ENCODE data around the gene CLBA1.
"Not testable (repeated sequence)": the region's sequence is repeated elsewhere in the genome, so short reads cannot be mapped to it uniquely, and the experiment has no call there.

The CLBA1 gene

GRCh38 chr14:104947881-104948735, 37.5 kb upstream of the CLBA1 start:
- DNase-seq (ENCODE audit: low read depth) = not testable (repeated sequence)

GRCh38 chr14:104948736-104949031, 36.9 kb upstream of the CLBA1 start:
- no peak for DNase-seq (ENCODE audit: low read depth)

- DNase-seq (ENCODE audit: low read depth) = not testable (repeated sequence)
Measured at GRCh38 chr14:104949406-104949955, 36.1 kb upstream of the CLBA1 start.

GRCh38 chr14:104950021-104950420, 35.6 kb upstream of the CLBA1 start:
- no peak for DNase-seq (ENCODE audit: low read depth)

- DNase-seq (ENCODE audit: low read depth) = not testable (repeated sequence)
Measured at GRCh38 chr14:104950701-104951100, 34.9 kb upstream of the CLBA1 start.

- not testable (repeated sequence) for DNase-seq (ENCODE audit: low read depth)
Measured at GRCh38 chr14:104951863-104952657, 33.5 kb upstream of the CLBA1 start.

GRCh38 chr14:104953097-104953496, 32.5 kb upstream of the CLBA1 start:
- DNase-seq (ENCODE audit: low read depth) = no peak

GRCh38 chr14:104953896-104954656, 31.5 kb upstream of the CLBA1 start:
- DNase-seq (ENCODE audit: low read depth) = no peak

GRCh38 chr14:104954746-104955395, 30.7 kb upstream of the CLBA1 start:
- DNase-seq (ENCODE audit: low read depth) = no peak

- DNase-seq (ENCODE audit: low read depth) = no peak
Measured at GRCh38 chr14:104955396-104955770, 30.2 kb upstream of the CLBA1 start.

- no peak for DNase-seq (ENCODE audit: low read depth)
Measured at GRCh38 chr14:104956290-104956890, 29.2 kb upstream of the CLBA1 start.

GRCh38 chr14:104957146-104958113, 28.2 kb upstream of the CLBA1 start:
- no peak for DNase-seq (ENCODE audit: low read depth)

- DNase-seq (ENCODE audit: low read depth) = no peak
Measured at GRCh38 chr14:104964546-104964945, 21.0 kb upstream of the CLBA1 start.

- no peak for DNase-seq (ENCODE audit: low read depth)
Measured at GRCh38 chr14:104965561-104966231, 19.9 kb upstream of the CLBA1 start.

- no peak for DNase-seq (ENCODE audit: low read depth)
Measured at GRCh38 chr14:104966261-104966865, 19.2 kb upstream of the CLBA1 start.

- no peak for DNase-seq (ENCODE audit: low read depth)
Measured at GRCh38 chr14:104966981-104967385, 18.6 kb upstream of the CLBA1 start.

GRCh38 chr14:104967386-104968152, 18.0 kb upstream of the CLBA1 start:
- no peak for DNase-seq (ENCODE audit: low read depth)

- DNase-seq (ENCODE audit: low read depth) = no peak
Measured at GRCh38 chr14:104968153-104968527, 17.4 kb upstream of the CLBA1 start.
